ENCODE measurements around the gene TMEM213. TPM values are rescaled to one million over a fixed set of nuclear protein-coding genes. Genes with fewer than 3 reads are reported as not detected.
"Not testable (repeated sequence)": the region's sequence is repeated elsewhere in the genome, so short reads cannot be mapped to it uniquely, and the experiment has no call there.

The TMEM213 gene
- polyA plus RNA-seq, 1 experiment: not detected

DNA sequence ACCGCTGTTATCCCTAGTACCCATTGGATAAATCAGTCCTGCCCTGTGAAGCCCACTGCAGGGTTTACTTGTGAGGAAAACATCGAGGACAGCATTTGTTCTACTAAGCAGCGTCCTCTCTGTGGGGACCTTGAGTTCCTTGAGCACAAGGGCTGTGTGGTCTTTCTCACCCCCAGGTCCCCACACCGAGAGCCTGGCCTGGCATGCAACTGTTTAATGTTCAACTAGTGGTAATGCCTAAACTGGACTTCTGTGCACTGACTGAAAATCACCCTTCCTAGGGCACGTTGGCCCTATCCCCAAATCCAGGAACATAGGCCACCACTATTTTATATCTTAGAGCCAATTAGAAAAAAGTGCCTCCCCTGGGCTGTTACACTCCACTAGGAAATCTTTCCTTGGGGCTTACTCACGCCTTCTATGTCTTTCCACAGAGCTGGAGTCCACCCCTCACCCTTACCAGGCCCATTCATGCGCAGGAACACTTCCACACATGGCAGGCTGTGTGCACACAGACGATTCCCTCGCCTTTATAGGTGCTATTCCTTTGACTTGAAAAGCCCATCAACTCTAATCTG lies 1.7 kb upstream of the TMEM213 start:
- CTCF ChIA-PET: no interaction called here
- no peaks in the 10 kb centered on the region for H3K9me3 ChIP-seq (ENCODE audit: control insufficient read depth, insufficient read depth, low read length)
- peaks cover 6% of the 10 kb centered on the region for H3K27me3 ChIP-seq (ENCODE audit: control insufficient read depth, insufficient read depth, low read length)
- no peak overlapping the region for H3K4me3 ChIP-seq (ENCODE audit: low read depth, low read length)
- TF ChIP-seq, protein P1, sequence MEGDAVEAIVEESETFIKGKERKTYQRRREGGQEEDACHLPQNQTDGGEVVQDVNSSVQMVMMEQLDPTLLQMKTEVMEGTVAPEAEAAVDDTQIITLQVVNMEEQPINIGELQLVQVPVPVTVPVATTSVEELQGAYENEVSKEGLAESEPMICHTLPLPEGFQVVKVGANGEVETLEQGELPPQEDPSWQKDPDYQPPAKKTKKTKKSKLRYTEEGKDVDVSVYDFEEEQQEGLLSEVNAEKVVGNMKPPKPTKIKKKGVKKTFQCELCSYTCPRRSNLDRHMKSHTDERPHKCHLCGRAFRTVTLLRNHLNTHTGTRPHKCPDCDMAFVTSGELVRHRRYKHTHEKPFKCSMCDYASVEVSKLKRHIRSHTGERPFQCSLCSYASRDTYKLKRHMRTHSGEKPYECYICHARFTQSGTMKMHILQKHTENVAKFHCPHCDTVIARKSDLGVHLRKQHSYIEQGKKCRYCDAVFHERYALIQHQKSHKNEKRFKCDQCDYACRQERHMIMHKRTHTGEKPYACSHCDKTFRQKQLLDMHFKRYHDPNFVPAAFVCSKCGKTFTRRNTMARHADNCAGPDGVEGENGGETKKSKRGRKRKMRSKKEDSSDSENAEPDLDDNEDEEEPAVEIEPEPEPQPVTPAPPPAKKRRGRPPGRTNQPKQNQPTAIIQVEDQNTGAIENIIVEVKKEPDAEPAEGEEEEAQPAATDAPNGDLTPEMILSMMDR (IDR thresholded peaks at IDR 0.05; ENCODE audit: low read depth, low read length): no peak
- POLR2A ChIA-PET: no interaction called here
- DNase-seq (ENCODE audit: low read depth, low spot score): no peak
- no peak overlapping the region for H3K27ac ChIP-seq (ENCODE audit: low read depth, low read length)

DNA sequence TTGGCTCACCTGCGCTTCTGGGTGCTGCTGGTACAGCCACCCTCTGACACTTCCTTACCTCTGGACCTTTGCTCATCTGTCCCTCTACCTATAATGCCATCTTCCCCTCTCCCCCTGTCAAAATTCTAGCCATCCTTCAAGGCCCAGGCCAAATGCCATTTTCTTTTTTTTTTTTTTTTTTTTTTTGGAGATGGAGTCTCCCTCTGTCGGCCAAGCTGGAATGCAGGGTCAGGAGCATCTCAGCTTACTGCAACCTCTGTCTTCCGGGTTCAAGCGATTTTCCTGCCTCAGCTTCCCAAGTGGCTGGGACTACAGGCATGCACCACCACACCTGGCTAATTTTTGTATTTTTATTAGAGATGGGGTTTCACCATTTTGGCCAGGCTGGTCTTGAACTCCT lies 748 bp upstream of the TMEM213 start:
- POLR2A ChIA-PET; H3K4me3 ChIP-seq (ENCODE audit: low read depth, low read length); H3K9me3 ChIP-seq (ENCODE audit: control insufficient read depth, insufficient read depth, low read length); DNase-seq (ENCODE audit: low read depth, low spot score); H3K27ac ChIP-seq (ENCODE audit: low read depth, low read length); H3K27me3 ChIP-seq (ENCODE audit: control insufficient read depth, insufficient read depth, low read length): not testable (repeated sequence)
- CTCF ChIA-PET: interaction anchor here (0.6 kb wide), 1 partner anchor 11 kb away, joined by 3 read pairs; no protein-coding TSS in a partner anchor

DNA sequence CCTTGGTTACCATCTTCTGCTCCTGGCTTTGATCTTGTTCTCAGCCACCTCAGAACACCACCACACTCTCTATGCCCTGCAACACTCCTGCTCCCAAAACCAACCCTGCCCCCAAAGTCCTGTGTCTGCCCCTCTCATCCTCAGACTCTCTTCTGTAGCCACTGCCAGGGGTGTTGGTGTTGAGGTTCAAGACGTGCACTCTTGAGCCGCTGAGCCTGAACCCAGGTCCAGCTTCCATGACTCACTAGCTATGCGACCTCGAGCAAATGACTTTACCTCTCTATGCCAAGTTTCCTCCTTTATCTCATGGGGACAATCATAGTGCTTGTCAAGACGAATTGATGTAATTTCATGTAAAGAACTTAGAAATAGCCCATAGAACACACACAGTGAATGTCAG lies 1.0 kb downstream of the TMEM213 start:
- CTCF ChIA-PET: no interaction called here
- Histone ChIP-seq H3K4me3 (ENCODE audit: low read depth, low read length) (no peak overlapping the region), H3K27me3 (ENCODE audit: control insufficient read depth, insufficient read depth, low read length) (peaks cover 6% of the 10 kb centered on the region), H3K9me3 (ENCODE audit: control insufficient read depth, insufficient read depth, low read length) (0 out of 2 replicates have a peak, but pooled peaks cover 3% of the 10 kb centered on the region), H3K27ac (ENCODE audit: low read depth, low read length) (no peak overlapping the region)
- POLR2A ChIA-PET: no interaction called here
- TF ChIP-seq, protein P1 (IDR thresholded peaks at IDR 0.05; ENCODE audit: low read depth, low read length): no peak
- no peak for DNase-seq (ENCODE audit: low read depth, low spot score)

DNA sequence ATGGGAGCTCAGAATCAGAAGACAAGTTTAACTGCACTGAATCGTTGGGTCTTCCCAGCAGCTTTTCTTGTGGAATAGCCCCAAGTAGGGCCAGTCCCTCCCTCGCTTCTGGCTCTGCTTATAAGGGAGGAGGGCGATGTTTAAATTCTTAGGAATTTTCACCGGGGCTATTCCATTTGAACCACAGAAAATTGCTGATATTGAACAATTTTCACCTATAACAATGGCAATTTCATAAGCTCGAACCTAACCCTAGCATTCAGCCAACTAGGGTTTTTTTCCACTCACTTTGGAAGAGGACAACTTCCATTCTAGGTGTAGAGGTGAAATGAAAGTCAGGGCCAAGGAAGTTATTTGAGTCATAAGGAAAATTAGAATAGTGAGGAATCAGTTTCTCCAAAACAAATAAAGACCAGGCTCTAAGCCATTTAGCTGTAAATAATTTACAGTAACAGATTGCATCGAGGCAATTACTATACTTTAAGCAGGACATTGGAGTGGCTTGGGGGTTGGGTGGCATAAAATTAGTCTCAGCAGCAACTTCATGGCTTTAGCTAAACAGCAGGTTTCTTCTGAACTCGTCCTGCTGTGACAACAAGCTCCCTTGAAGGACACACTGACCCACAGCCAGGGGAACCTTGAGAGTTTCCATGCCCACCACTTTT lies 1.7 kb downstream of the TMEM213 start:
- peaks cover 2% of the 10 kb centered on the region for H3K27me3 ChIP-seq (ENCODE audit: control insufficient read depth, insufficient read depth, low read length)
- 0 out of 2 replicates have a peak, but pooled peaks cover 3% of the 10 kb centered on the region for H3K9me3 ChIP-seq (ENCODE audit: control insufficient read depth, insufficient read depth, low read length)
- DNase-seq (ENCODE audit: low read depth, low spot score): no peak
- TF ChIP-seq, protein P1 (IDR thresholded peaks at IDR 0.05; ENCODE audit: low read depth, low read length): no peak
- ChIA-PET POLR2A (no interaction called here), CTCF (interaction anchor here (0.6 kb wide), 1 partner anchor 186 kb away, joined by 3 read pairs; no protein-coding TSS in a partner anchor)
- no peak overlapping the region for H3K27ac ChIP-seq (ENCODE audit: low read depth, low read length)
- no peak overlapping the region for H3K4me3 ChIP-seq (ENCODE audit: low read depth, low read length)

DNA sequence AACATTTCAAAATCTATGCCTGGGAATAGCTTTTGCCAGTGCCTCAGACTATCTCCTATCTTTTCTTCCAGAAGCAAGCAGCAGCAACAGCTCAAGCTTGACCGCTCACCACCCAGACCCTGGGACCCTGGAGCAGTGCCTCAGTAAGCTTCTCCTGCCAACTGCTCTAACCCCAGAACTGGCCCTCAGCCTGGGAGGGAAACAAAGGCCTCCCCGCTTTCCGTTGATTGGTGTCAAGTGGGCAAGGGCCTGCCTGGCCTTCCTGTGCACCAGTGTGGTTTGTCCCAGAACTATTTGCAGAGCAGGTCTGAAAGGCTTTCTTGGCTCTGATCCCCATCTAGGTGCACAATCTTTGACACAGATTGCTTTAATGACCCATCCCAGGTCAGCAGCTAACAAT lies 3.5 kb downstream of the TMEM213 start:
- DNase-seq (ENCODE audit: low read depth, low spot score): no peak
- CTCF ChIA-PET: no interaction called here
- POLR2A ChIA-PET: no interaction called here
- Histone ChIP-seq H3K9me3 (ENCODE audit: control insufficient read depth, insufficient read depth, low read length) (0 out of 2 replicates have a peak, but pooled peaks cover 3% of the 10 kb centered on the region), H3K4me3 (ENCODE audit: low read depth, low read length) (no peak overlapping the region), H3K27me3 (ENCODE audit: control insufficient read depth, insufficient read depth, low read length) (no peaks in the 10 kb centered on the region), H3K27ac (ENCODE audit: low read depth, low read length) (no peak overlapping the region)
- TF ChIP-seq, protein P1 (IDR thresholded peaks at IDR 0.05; ENCODE audit: low read depth, low read length): no peak
